ENCODE measurements around the gene DNAAF3.
"Not testable (repeated sequence)": the region's sequence is repeated elsewhere in the genome, so short reads cannot be mapped to it uniquely, and the experiment has no call there.

Gene DNAAF3

GRCh38 chr19:55172741-55173140 is 6.3 kb upstream of the DNAAF3 start:
- H3K4me1 ChIP-seq (ENCODE audit: control insufficient read depth, insufficient read depth, low read length) = peaks cover 7% of the 10 kb centered on the region
- H3K36me3 ChIP-seq (ENCODE audit: control insufficient read depth in 2 of 2, insufficient read depth in 1 of 2, low read length in 2 of 2) = no peaks in the 10 kb centered on the region
- H3K27ac ChIP-seq (ENCODE audit: extremely low read depth, low read depth, low read length) = no peak overlapping the region
- CTCF ChIA-PET = interaction anchor here (1.0 kb wide), 1 partner anchor 13 kb away, joined by 4 read pairs; no protein-coding TSS in a partner anchor
- no peak for TF ChIP-seq TCF7L2 (IDR thresholded peaks at IDR 0.05; ENCODE audit: borderline replicate concordance, low read depth, low read length)
- no peak for TF ChIP-seq ZNF394 (tag by site-specific recombination; IDR thresholded peaks at IDR 0.05; ENCODE audit: borderline replicate concordance)
- 0 out of 2 replicates have a peak, but pooled peaks have one; percentile 21 for TF ChIP-seq HOXC10 (CRISPR knock-in tag; IDR thresholded peaks at IDR 0.05)
- H3K9me3 ChIP-seq (ENCODE audit: control insufficient read depth, insufficient read depth, low read depth, low read length) = no peaks in the 10 kb centered on the region
- POLR2A ChIA-PET = no interaction called here
- no peak overlapping the region for H3K4me3 ChIP-seq (ENCODE audit: low read depth, low read length)

- H3K36me3 ChIP-seq (ENCODE audit: control insufficient read depth in 2 of 2, insufficient read depth in 1 of 2, low read length in 2 of 2); H3K27ac ChIP-seq (ENCODE audit: extremely low read depth, low read depth, low read length); H3K4me1 ChIP-seq (ENCODE audit: control insufficient read depth, insufficient read depth, low read length); POLR2A ChIA-PET; H3K9me3 ChIP-seq (ENCODE audit: control insufficient read depth, insufficient read depth, low read depth, low read length); H3K4me3 ChIP-seq (ENCODE audit: low read depth, low read length): not testable (repeated sequence)
- CTCF ChIA-PET = interaction anchor here (1.0 kb wide), 1 partner anchor 12 kb away, joined by 4 read pairs; no protein-coding TSS in a partner anchor
- peak; percentile 92 for TF ChIP-seq PRDM1 (tag by site-specific recombination; IDR thresholded peaks at IDR 0.05)
Measured at GRCh38 chr19:55172318-55172717, 5.9 kb upstream of the DNAAF3 start.

- Histone ChIP-seq H3K36me3 (ENCODE audit: control insufficient read depth in 2 of 2, insufficient read depth in 1 of 2, low read length in 2 of 2) (no peaks in the 10 kb centered on the region), H3K4me1 (ENCODE audit: control insufficient read depth, insufficient read depth, low read length) (peaks cover 10% of the 10 kb centered on the region), H3K27ac (ENCODE audit: extremely low read depth, low read depth, low read length) (no peak overlapping the region), H3K9me3 (ENCODE audit: control insufficient read depth, insufficient read depth, low read depth, low read length) (no peaks in the 10 kb centered on the region), H3K4me3 (ENCODE audit: low read depth, low read length) (no peak overlapping the region)
- CTCF ChIA-PET = interaction anchor here (0.7 to 1.2 kb wide), 3 partner anchors 11 to 436 kb away, joined by 3 to 8 read pairs (median 4); no protein-coding TSS in a partner anchor
- POLR2A ChIA-PET = no interaction called here
- no peak for TF ChIP-seq ZNF664 (tag by site-specific recombination; IDR thresholded peaks at IDR 0.05)
- no peak for TF ChIP-seq ZNF791 (tag by site-specific recombination; IDR thresholded peaks at IDR 0.05)
- TF ChIP-seq KLF16 (tag by site-specific recombination; IDR thresholded peaks at IDR 0.05) = no peak
- TF ChIP-seq ZNF221 (tag by site-specific recombination; IDR thresholded peaks at IDR 0.05; ENCODE audit: borderline replicate concordance) = no peak
- TF ChIP-seq ZNF521 (tag by site-specific recombination; IDR thresholded peaks at IDR 0.05) = no peak
- TF ChIP-seq KLF7 (tag by site-specific recombination; IDR thresholded peaks at IDR 0.05; ENCODE audit: borderline replicate concordance) = no peak
- TF ChIP-seq ZNF596 (tag by site-specific recombination; IDR thresholded peaks at IDR 0.05) = no peak
- no peak for TF ChIP-seq MZF1 (tag by site-specific recombination; IDR thresholded peaks at IDR 0.05; ENCODE audit: borderline replicate concordance)
- TF ChIP-seq ZNF248 (tag by site-specific recombination; IDR thresholded peaks at IDR 0.05) = no peak
- no peak for TF ChIP-seq ZNF692 (tag by site-specific recombination; IDR thresholded peaks at IDR 0.05)
- TF ChIP-seq ZNF777 (tag by site-specific recombination; IDR thresholded peaks at IDR 0.05; ENCODE audit: borderline replicate concordance) = no peak
- TF ChIP-seq ZNF132 (tag by site-specific recombination; IDR thresholded peaks at IDR 0.05; ENCODE audit: borderline replicate concordance) = no peak
- TF ChIP-seq PRDM1 (tag by site-specific recombination; IDR thresholded peaks at IDR 0.05) = no peak
- TF ChIP-seq INSM2 (tag by site-specific recombination; IDR thresholded peaks at IDR 0.05) = no peak
- no peak for TF ChIP-seq OVOL3 (tag by site-specific recombination; IDR thresholded peaks at IDR 0.05)
- no peak for TF ChIP-seq ZNF148 (tag by site-specific recombination; IDR thresholded peaks at IDR 0.05; ENCODE audit: borderline replicate concordance)
- no peak for TF ChIP-seq ZNF660 (tag by site-specific recombination; IDR thresholded peaks at IDR 0.05)
Measured at GRCh38 chr19:55171440-55171839, 5.0 kb upstream of the DNAAF3 start.

Data from HEK293 (cell line).